ENCODE measurements around the gene SOWAHB.

The SOWAHB gene

GRCh38 chr4:76897536-76898384 is at the start of gene SOWAHB:
SOWAHB (minus strand) TSS chr4:76898144; CDS start chr4:76897849, 295 bp downstream.
- FAIRE-seq: no peak

GRCh38 chr4:76947369-76947768 is 49.4 kb upstream of the SOWAHB start:
- no peak for FAIRE-seq

- FAIRE-seq: no peak
These were observed 45.8 kb upstream of the SOWAHB start for GRCh38 chr4:76943790-76944189.

GRCh38 chr4:76943129-76943620 is 45.2 kb upstream of the SOWAHB start:
- no peak for FAIRE-seq

- FAIRE-seq: no peak
These were observed 41.2 kb upstream of the SOWAHB start for GRCh38 chr4:76939184-76939583.

- FAIRE-seq: no peak
These were observed 33.8 kb upstream of the SOWAHB start for GRCh38 chr4:76931576-76932276.

GRCh38 chr4:76931087-76931486 is 33.1 kb upstream of the SOWAHB start:
- FAIRE-seq: no peak

GRCh38 chr4:76930685-76931084 is 32.7 kb upstream of the SOWAHB start:
- FAIRE-seq: no peak

- FAIRE-seq: no peak
These were observed 28.9 kb upstream of the SOWAHB start for GRCh38 chr4:76926841-76927240.

GRCh38 chr4:76923619-76924357 is 25.8 kb upstream of the SOWAHB start:
- FAIRE-seq: no peak

GRCh38 chr4:76920715-76921114 is 22.8 kb upstream of the SOWAHB start:
- FAIRE-seq: no peak

- FAIRE-seq: no peak
These were observed 11.8 kb upstream of the SOWAHB start for GRCh38 chr4:76909711-76910110.

GRCh38 chr4:76905521-76905920 is 7.6 kb upstream of the SOWAHB start:
- FAIRE-seq: no peak

GRCh38 chr4:76904646-76905190 is 6.8 kb upstream of the SOWAHB start:
- FAIRE-seq: no peak

GRCh38 chr4:76902233-76902890 is 4.4 kb upstream of the SOWAHB start:
- FAIRE-seq: no peak

GRCh38 chr4:76898949-76899645 is 1.2 kb upstream of the SOWAHB start:
- no peak for FAIRE-seq

GRCh38 chr4:76898385-76898692 is 395 bp upstream of the SOWAHB start:
- FAIRE-seq: no peak

- FAIRE-seq: no peak
These were observed 1.1 kb downstream of the SOWAHB start for GRCh38 chr4:76896614-76897535.

- no peak for FAIRE-seq
These were observed 1.9 kb downstream of the SOWAHB start for GRCh38 chr4:76896048-76896447.

- no peak for FAIRE-seq
These were observed 2.3 kb downstream of the SOWAHB start for GRCh38 chr4:76895619-76896018.
